Renal pelvis (tissue), 4 donors: ENCODE measurements around the gene SNCG. TPM values are rescaled to one million over a fixed set of nuclear protein-coding genes. Genes with fewer than 3 reads are reported as not detected.

Source experiments
- DNase-seq: peaks from one replicate; pipeline ENCODE4 v3.0.0-alpha.2; 2013
- polyA plus RNA-seq, 3 donors: library from polyadenylated mRNA; unstranded; fragments of 120-200 nt; gene quantifications; one replicate each; pipeline ENCODE4 v1.2.1, GENCODE V29; 2013; ENCODE audit not compliant: insufficient read length in 3 of 3

Gene SNCG
- polyA plus RNA-seq, 3 donors, result 16.8 to 24.4 (median 17.1) TPM

GRCh38 chr10:86957471-86958115, 806 bp upstream of the SNCG start, which contains the start of gene MMRN2:
Gene MMRN2, minus strand, starts transcription at chr10:86957615. Its CDS starts 74 bp downstream, at chr10:86957541.
- no peak for DNase-seq

- DNase-seq, result peak; percentile 66
Observed at GRCh38 chr10:86958901-86959736, 720 bp downstream of the SNCG start.

DNA sequence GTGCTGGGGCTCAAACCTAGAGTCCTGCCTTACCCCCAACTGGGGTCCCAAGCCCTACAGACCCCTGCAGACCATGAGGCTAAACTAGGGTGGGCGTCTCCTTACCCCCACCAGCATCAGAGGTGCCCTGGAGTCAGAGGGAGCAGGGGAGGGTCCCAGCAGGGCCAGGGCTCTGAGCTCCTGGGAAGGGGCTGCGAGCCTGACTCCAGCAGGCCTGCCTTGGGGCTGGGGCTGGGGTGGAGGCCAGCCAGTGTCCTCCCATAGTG, 1.3 kb downstream of the SNCG start:
- DNase-seq, result no peak

DNA sequence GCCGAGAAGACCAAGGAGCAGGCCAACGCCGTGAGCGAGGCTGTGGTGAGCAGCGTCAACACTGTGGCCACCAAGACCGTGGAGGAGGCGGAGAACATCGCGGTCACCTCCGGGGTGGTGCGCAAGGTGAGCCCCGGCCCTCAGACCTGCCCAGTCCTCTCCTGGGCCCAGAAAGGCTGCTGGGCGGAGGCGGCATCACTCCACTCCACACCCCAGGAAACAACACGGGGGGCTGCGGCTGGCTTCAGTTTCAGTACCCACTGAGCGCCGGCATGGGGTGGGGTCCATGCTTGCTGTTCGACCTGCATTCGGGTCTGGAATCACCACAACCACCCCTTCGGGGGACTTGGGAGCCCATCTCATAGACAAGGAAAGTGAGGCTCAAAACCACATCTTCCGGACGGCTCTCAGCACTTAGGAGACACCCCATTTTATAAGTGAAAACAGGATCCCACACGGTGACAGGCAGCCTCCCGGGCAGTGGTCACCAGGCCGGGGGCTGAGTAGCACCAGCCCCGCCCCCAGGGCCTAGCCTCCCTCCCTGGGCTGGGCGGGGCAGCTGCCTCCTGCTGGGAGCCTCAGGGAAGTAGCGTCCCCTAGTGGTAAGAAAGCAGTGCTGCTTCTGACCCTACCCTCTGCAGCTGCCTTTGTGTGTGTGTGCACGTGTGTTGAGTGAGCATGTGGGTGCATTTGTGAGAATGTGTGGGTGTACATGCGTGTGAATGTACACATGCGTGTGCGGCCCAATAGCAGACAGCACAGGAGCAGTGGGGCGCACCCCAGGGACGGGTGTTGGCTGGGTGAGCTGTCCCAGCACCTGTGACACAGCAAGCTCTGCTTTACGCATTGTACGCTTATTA, 1.8 kb downstream of the SNCG start:
- DNase-seq, result no peak

DNA sequence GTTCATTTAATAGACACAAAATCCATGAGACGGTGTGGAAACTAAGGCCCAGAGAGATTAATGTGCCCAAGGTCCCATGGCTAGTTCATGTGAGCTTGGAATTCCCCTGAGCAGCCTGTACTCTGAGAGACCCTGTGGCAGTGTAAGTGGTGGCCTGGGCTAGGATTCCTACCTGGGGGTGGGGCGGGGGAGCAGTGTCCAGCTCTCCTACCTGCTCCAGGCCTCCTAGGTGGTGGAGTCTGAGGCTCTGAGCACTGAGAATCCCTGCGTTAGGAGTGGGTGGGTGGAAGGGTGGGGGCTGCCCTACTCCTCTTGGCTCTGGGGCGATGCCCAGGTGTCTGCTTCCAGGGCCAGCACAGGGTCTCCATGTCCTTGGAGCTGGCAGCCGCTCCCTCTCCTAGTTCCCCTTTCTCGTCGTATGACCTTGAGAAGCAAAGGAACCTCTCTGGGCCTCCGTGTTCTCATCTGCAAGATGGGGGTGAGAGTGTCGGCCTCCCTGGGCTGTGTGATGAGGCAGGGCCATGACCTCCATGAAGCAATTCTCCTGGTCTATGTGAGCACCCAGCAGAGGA, 2.5 kb downstream of the SNCG start:
- no peak for DNase-seq

DNA sequence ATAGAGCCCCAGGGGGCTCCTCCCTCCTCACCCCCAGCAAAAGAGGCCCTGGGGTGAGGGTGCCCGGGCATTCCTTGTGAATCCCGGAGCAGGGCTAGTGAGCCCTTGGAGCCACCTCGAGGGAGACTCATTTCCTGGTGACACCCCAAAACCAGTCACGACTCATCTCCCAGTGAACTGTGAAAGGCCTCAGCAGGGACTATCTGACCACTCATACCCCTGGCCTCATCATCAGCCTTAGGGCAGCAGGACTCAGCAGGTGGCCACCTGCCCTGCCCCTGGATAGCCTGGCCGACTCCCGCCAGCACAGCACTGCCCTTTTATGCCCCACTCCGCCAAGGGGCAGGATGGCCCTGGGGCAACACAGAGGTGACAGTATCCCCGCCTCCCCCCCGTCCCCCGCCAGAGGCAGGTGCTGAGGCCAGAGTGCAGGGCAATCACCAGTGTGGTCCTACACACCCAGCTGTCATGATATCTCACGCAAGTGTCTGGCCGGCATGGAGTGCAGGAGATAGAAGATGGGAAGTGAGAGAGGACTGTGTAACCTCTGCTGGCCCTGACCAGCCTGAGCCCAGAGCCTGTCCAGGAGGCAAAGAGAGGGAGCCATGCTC, 3.2 kb downstream of the SNCG start:
- no peak for DNase-seq

GRCh38 chr10:86962136-86962980, 4.0 kb downstream of the SNCG start:
- no peak for DNase-seq

- DNase-seq, result no peak
Observed at GRCh38 chr10:86962981-86963310, 4.5 kb downstream of the SNCG start.

- DNase-seq, result no peak
Observed at GRCh38 chr10:86963341-86963919, 5.0 kb downstream of the SNCG start.

DNA sequence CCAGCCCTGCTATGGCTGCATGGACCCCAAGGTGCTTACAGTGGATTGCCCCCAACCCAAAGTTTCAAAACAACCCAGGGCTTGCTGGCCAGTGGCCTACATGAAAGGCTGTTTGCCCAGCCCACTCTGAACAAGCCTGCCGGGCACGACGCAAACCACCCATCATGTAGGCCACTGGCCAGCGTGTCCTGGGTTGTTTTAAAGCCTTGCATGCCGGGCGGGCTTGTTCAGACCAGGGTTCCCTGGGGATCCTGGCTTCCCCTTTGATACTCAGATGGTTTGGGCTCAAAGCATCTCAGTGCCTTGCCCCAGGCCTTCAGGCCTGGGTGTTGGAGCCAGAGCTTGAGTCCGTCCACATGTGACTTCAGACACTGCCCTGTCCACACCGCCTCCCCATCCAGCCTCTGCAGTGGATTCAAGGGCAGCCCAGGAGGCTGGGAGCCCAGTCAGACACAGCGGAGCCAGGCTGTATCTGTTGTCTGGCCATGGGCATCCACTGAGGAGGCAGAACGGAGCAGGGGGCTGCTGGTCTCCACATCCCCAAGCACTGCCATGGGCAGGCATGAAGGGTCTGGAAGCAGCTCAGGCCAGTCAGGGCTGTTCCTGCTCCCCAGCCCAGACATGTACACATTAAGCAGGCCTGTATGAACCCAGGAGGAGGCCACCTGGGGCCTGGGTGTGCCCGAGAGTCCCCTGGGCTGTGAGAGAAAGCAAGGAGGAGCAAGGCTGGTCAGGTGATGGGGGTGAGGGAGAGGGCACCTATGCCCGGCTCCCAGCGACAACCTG, 5.9 kb downstream of the SNCG start:
- DNase-seq, result no peak

- DNase-seq, result no peak
Observed at GRCh38 chr10:86964847-86965190, 6.4 kb downstream of the SNCG start.

GRCh38 chr10:86965986-86966654, 7.7 kb downstream of the SNCG start:
- DNase-seq, result no peak

DNA sequence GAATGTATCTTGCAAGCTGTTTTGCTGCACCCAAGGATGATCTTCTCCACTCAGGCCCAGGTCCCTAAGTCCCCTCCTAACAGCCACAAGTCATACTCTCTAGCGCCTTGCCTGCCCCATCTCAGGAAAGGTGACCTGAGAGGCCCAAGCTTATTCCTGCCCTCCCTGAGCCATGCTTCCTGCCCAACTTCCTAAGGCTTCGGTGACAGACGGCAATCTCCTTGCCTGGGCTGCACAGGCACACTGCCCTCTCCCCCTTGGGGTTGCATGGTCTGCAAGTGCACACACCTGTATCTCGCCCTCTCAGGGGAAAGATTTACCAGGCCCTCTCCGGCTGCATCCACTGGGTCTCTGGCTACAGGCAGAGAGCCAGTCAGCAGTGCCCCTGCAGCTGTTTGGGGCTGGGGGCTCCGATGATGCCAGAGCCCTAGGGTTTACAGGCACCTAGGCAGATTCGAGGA, 9.1 kb downstream of the SNCG start:
- no peak for DNase-seq

- no peak for DNase-seq
Observed at GRCh38 chr10:86968271-86968993, 10.0 kb downstream of the SNCG start, which contains the start of gene ADIRF. Gene ADIRF, plus strand, starts transcription at chr10:86968482. Its CDS starts 63 bp downstream, at chr10:86968545.

DNA sequence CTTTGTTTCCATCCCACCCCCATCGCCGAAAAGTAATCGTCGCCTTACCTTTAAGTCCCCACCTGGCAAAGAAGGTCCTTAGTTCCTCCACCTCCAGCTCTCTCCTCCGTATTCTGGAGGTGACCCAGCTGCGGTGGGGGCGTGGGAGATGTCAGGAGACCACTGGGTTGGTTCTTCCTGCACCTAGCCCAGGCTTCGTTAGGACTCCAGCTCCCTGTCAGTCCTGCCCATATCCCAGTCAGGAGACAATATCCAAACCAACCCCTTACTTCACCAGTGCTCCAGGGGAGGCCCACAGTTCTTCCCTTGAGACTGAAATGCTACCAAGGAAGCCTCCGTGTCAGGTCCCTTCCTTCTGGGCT, 10.6 kb downstream of the SNCG start:
- DNase-seq, result no peak

DNA sequence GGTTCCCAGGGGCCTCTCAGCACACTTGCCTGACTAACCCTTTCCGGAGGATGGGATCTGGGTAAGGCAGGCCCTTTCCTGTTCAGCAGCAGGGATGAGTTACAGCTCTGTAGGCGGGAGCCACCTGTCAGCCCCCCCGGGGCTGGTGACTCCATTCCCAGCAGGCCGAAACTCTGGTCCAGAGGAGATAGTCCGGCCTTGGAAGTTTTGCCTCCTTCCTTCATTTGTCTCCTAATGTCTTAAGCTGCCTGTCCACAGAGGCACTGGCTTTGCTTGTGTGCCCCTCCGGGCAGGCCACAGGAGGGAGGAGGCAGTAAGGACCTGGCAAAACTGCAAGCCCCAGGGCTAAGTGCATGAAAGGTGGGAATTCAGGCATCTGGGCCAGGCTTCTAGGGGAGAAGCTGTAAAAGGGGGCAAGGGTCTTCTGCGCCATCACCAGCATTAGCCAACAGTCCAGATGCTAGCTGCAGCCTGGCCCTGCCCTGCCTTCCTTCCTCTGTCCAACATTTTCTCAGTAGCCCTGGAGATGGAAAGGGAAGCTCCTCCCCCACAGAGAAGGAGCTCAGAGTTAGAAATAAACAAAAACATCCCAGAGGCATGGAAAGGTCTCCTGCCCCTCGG, 11.1 kb downstream of the SNCG start:
- DNase-seq, result no peak

DNA sequence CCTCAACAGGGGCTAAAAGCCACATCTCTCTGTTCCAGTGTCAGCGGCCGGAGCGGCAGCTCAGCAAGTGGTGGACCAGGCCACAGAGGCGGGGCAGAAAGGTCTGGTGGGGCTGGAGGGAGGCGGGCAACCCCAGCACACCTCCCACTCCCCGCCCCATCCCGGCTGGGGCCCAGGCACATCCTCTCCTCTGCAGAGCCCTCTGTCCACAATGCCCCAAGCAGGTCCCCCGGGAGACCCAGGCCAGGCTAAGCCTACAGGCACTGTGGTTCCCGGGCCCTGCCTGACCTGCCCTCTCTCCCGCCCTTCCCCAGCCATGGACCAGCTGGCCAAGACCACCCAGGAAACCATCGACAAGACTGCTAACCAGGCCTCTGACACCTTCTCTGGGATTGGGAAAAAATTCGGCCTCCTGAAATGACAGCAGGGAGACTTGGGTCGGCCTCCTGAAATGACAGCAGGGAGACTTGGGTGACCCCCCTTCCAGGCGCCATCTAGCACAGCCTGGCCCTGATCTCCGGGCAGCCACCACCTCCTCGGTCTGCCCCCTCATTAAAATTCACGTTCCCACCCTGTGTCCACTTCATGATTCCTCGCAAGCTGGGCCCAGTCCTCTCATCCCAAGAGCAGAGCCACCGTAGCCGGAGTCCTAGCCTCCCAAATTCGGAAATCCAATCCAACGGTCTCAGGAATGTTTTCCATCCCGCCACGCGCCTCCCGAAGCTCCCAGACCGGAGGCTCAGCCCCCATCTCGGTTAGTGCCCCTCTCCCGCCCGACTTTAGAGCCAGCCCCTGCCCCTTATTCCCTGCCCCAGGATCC, 12.0 kb downstream of the SNCG start:
- DNase-seq, result no peak
